AG08395 (cell line): Measurements from ENCODE around the gene RBFOX1.

Source experiments
- DNase-seq: peaks from one replicate; pipeline ENCODE4 v3.0.0; 2012; ENCODE audit warnings: mixed read lengths, low spot score

RBFOX1 gene

DNA sequence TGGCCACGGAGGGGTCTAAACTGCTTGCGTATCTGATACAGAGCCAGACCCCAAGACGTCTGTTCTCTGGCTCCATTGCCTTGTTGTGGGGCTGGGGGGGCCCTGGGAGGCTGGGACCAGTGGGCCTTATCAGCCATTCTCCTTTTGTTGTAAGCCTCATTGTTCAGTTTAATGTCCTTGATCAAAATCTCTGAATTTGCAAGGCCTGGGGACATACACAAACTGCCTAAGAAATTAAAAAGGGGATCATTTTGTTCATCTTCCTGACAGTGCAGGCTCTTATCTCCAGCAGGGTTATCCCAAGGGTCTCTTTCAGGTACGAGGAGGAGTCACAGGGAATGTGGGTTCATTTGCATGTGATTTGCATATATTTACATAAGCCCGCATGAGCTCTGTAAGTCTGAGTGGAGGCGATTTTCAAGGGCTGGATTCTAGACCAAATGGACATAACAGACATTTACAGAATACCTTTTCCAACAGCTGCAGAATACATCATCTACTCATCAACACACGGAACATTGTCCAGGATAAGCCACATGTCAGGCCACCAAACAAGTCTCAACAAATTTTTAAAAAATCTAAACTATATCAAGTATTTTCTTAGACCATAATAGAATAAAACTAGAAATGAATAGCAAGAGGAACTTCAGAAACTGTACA is 269.8 kb downstream of the RBFOX1 start:
- no peak for DNase-seq

DNA sequence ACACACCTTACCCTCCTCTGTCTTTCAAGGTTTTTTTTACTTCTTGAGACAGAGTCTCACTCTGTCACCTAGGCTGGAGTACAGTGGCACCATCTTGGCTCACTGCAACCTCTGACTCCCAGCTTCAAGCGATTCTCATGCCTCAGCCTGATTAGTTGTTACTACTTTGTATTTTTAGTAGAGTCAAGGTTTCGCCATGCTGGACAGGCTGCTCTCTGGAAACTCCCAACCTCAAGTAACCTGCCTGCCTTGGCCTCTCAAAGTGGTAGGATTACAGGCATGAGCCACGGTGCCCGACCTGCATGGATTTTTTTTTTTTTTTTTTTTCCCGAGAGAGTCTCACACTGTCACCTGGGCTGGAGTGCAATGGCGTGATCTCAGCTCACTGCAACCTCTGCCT is 273.2 kb downstream of the RBFOX1 start:
- no peak for DNase-seq

DNA sequence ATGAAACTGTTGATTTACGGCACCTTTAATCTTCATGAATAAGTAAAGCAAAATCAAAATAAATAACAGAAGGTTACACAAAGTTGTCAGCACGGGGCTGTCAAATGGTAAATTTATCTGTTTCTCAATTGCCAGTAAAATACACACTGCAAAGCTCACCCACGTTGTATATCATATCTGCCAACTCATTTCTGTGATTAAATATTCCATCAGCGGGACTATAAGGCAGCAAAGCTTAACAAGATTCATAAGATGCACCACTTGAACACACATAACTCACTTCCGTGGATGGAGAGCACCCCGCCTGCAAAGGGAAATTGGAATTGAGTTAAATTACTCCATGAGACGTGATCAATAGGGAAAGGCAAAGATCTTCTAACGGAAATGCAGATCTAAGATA is 280.0 kb downstream of the RBFOX1 start:
- DNase-seq = no peak

GRCh38 chr16:7613518-7613917 is 280.9 kb downstream of the RBFOX1 start:
- no peak for DNase-seq

- DNase-seq = no peak
Observed at GRCh38 chr16:7614021-7614795, 281.6 kb downstream of the RBFOX1 start.

DNA sequence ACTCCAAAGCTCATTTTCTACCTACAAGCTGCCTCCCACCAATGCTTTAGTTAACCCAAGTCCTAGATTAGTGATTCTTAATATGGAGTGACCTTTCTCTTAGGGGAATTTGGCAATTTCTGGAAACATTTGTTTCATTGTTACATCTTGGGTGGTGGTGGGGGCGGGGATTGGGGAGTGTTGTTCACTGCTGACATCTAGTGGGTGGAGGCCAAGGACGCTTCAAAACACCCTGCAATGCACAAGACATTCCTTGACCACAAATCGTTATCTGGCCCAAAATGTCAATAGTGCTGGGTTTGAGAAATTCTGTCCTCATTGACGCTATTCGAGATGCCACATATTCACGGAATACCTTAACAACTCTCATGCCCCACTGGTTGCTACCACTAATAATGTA is 282.9 kb downstream of the RBFOX1 start:
- DNase-seq = no peak

GRCh38 chr16:7624871-7625766 is 292.5 kb downstream of the RBFOX1 start:
- DNase-seq = no peak

GRCh38 chr16:7628981-7629380 is 296.3 kb downstream of the RBFOX1 start:
- no peak for DNase-seq

DNA sequence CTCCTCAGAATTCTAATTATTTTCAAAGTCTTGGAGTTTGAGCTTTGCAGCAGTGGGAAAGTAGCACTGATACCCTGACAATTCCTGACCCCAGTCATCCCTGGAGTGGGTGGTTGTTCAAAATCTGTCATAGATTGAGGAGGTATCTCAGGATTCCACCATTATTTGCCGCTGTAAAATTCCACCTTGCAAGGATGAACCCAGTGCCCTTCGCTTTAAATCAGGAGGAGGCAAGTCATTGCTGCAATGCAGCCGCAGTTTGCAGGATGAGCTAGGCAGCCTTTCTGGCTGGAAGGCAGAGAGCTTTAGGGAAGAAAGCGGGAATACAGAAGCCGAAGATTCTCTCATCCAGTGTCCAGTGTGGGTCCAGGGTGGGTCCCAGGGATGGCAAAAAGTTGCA is 296.9 kb downstream of the RBFOX1 start:
- no peak for DNase-seq

- no peak for DNase-seq
Observed at GRCh38 chr16:7637446-7637845, 304.8 kb downstream of the RBFOX1 start.

GRCh38 chr16:7638306-7638705 is 305.7 kb downstream of the RBFOX1 start:
- DNase-seq = no peak

DNA sequence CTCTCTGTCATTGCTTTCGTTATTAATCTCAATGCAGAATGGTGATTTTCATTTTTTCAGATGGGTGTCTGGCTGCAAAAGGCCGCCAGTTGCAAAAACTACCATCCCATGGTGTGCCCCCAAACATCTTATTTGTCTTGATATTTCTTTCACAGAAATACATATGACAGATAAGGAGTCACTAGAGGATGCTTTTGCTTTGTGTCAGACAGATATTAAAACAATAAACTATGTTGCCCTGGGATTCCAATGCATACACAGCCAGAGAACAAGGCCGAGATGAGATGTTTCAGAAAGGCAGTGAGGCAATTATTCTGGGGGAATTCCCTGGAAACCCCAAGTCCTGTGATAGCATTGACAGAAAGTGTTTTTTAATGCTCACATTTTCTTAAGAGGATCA is 307.7 kb downstream of the RBFOX1 start:
- no peak for DNase-seq

- no peak for DNase-seq
Observed at GRCh38 chr16:7644176-7644575, 311.5 kb downstream of the RBFOX1 start.

- no peak for DNase-seq
Observed at GRCh38 chr16:7644811-7645210, 312.2 kb downstream of the RBFOX1 start.

DNA sequence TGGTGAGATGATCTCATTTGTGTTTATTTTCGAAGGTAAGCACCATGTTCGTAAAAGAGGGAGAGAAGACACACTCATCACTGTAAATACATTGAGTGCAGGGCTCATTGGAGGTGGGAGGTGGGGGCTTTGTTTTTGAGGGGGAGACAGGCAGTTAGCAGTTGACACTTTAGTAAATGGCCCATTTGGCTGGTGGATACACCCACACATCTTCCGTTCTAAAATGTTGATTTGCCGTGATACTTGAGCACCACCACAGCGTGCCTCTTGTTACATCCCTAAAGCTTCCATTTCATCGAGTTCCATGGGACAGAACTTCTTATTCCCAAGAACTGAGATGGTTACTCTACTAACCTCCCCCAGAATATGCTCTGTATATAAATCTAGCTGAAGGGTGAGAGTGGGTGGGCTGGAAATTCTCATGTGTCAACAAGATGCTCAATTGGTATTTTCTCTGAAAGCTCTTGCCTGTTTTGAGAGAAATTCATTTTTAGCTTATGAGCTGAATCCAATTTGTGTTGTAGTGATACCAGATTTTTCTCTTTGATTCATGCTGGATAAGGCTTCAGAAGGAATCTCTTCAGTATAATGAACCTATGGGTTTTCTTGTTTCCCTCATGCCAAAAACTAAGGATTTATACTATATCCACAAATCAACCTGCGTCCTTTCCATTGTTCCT is 314.3 kb downstream of the RBFOX1 start:
- DNase-seq = no peak

DNA sequence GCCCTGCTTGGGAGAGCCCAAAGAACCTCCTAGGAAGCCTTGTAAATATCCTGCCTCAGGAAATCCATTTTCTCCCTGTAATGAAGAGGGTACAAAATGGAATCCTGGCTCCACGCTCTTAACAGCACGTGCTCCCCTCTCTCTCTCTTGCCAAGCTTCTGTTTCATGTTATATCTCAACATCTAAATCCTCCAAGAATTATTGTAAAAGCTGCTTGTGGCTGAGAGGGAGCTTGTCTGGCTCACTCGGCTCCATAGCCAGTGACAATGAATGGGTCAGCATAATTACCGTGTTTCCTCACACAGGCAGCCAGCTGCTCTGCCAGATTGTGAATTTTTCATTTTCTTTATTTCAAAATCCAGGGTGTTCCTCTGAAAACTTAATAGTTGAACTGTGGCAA is 317.8 kb downstream of the RBFOX1 start:
- DNase-seq = no peak

- DNase-seq = no peak
Observed at GRCh38 chr16:7651803-7652570, 319.3 kb downstream of the RBFOX1 start.

- DNase-seq = no peak
Observed at GRCh38 chr16:7653746-7654461, 321.3 kb downstream of the RBFOX1 start.

- DNase-seq = no peak
Observed at GRCh38 chr16:7675628-7676027, 343.0 kb downstream of the RBFOX1 start.

GRCh38 chr16:7680296-7680695 is 347.7 kb downstream of the RBFOX1 start:
- no peak for DNase-seq

DNA sequence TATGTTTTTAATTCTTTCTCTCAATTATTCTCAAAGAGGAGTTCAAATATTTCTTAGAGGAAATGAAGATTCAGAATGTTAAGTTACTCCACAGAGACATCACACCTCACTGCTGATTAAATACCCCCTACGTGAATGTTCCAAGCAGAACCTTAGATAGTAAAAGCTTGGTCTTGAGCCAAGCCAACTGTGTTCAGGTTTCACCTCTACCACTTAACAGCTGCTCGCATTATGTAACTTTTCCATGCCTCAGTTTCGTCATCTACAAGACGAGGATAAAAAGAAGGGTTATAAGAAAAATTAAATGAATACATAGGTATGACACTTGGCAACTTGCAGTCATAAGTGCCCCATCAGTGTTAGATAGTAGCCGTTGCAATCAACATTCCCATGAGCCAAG is 356.2 kb downstream of the RBFOX1 start:
- DNase-seq = no peak
